GM20000 (cell line): ENCODE data around the gene RNF31.

Experiments
- DNase-seq: peaks from one replicate; pipeline ENCODE4 v3.0.0; 2012; ENCODE audit warnings: low spot score
- CTCF ChIP-seq: IDR thresholded peaks from 2 replicates; pipeline ENCODE4 v1.5.1; 2012; ENCODE audit warnings: mild to moderate bottlenecking, control low read depth; ENCODE audit errors: extremely low read depth, missing control alignments

The RNF31 gene

GRCh38 chr14:24207104-24207551, 59.8 kb downstream of the RNF31 start:
- no peak for TF ChIP-seq CTCF
- DNase-seq = no peak

- DNase-seq = no peak
Measured at GRCh38 chr14:24207625-24208024, 60.3 kb downstream of the RNF31 start.

More at GRCh38 chr14:24207625-24208024, 60.3 kb downstream of the RNF31 start:
- TF ChIP-seq CTCF = no peak
